Stimulated activated CD4-positive, alpha-beta T cell treated with anti-CD3 and anti-CD28 coated beads, Interleukin-1b, Interleukin-23, amount 100 ng/mL, for 1 hour (primary cell): ENCODE data around the gene GABARAP.
A peak's percentile ranks its signal among the peaks of the same experiment; 100 is the strongest.
"Not testable (repeated sequence)": the region's sequence is repeated elsewhere in the genome, so short reads cannot be mapped to it uniquely, and the experiment has no call there.

Source experiments
- DNase-seq, 2 donors: peaks; one replicate each; pipeline ENCODE4 v3.0.0-alpha.2; 2020; ENCODE audit warnings: low read depth in 2 of 2

GABARAP gene

DNA sequence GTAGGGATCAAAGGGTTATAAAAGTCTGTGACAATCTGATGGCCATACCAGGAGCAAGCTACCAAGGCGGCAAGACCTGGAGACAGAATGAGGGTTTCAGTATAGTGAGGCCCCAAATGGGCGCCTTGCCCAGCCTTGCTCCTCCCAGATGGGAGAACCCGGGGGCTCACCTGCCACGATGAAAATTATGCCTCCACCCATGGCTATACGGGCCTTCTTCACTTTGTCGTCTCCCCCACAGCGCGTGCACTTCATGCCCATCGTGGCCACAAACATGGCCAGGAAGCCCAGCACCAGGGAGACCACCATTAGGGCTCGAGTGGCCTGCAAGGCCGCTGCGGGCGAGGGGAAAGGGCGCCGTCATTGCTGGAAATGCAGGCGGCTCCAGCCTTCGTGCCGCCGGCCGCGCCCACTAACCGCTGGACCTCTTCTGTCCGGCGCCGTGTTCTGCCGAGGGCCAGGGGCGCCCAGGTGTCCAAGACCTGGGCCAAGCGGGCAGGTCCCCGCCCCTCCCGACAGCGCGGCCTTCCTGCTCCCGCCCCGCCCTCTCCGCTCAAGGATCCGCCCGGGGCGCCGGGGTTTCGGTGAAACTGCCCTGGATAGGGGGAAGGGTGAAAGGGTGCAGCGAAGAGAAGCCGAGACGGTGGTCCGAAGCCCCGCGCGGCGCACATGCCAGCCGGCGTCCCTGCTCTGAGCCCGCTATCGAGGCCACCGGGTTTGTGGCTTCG lies 18.6 kb upstream of the GABARAP start:
- no peak for DNase-seq

- DNase-seq, result no peak
These were observed 17.9 kb upstream of the GABARAP start for GRCh38 chr17:7260151-7260550.

GRCh38 chr17:7259555-7259889 lies 17.3 kb upstream of the GABARAP start:
- DNase-seq, result no peak

GRCh38 chr17:7258731-7259554 lies 16.7 kb upstream of the GABARAP start:
- DNase-seq, result no peak

DNA sequence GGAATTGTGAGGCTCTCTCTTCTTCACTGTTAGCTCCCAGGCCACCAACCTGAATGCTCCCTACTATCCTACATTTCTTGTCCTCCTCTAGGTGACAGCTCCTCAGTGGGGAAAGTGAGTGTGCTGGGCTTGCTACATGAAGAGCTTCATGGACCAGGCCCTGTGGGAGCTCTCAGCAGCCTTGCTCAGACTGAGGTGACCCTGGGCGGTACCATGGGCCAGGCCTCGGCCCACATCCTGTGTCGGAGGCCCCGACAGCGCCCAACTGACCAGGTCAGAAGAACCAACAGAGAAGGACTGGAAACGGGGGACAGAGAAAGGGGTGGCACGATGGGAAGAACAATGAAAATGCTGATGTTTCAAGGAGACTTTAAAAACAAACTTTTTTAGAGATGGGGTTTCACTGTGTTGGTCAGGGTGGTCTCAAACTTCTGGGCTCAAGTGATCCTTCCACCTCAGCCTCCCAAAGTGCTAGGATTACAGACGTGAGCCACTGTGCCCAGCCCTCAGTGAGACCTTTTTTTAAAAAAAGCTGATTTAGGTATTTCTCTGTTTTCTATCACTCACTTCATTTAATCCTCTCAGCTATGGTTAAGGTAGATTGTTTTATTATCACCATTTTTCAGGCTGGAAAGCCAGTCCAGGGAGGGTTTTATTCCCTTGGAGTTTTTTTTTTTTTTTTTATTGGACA lies 14.7 kb upstream of the GABARAP start:
- no peak for DNase-seq

- DNase-seq, result no peak
These were observed 12.3 kb upstream of the GABARAP start for GRCh38 chr17:7254511-7254910.

DNA sequence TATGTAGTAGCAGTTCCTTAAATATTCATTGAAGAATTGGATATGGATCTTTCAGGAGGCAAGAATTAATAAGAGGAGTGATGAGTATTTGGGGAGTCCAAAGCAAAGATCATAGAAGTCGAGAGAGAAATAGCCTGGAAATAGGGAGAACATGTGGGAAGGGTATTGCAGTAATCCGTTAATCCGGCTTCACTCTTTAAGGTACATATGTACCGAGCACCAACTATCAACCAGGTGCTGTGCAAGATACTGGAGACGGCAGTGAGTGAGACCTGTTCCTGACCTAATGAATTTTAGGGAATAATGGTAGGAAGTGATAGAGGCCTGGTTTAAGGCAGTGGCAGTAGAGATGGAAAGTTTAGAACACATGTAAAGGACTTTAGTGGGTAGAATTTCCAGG lies 10.8 kb upstream of the GABARAP start:
- no peak for DNase-seq

- peak; percentile 59 to 68 for DNase-seq
These were observed 10.2 kb upstream of the GABARAP start, which contains the start of gene ELP5 for GRCh38 chr17:7252176-7253043. TSS of gene ELP5 (plus strand) at chr17:7252215. CDS start at chr17:7252551, 336 bp downstream.

- DNase-seq, result peak; percentile 95 to 99
These were observed 9.5 kb upstream of the GABARAP start, which contains the start of gene CTDNEP1 for GRCh38 chr17:7251661-7252175. TSS of gene CTDNEP1 (minus strand) at chr17:7251734. CDS start at chr17:7251296, 438 bp downstream.

DNA sequence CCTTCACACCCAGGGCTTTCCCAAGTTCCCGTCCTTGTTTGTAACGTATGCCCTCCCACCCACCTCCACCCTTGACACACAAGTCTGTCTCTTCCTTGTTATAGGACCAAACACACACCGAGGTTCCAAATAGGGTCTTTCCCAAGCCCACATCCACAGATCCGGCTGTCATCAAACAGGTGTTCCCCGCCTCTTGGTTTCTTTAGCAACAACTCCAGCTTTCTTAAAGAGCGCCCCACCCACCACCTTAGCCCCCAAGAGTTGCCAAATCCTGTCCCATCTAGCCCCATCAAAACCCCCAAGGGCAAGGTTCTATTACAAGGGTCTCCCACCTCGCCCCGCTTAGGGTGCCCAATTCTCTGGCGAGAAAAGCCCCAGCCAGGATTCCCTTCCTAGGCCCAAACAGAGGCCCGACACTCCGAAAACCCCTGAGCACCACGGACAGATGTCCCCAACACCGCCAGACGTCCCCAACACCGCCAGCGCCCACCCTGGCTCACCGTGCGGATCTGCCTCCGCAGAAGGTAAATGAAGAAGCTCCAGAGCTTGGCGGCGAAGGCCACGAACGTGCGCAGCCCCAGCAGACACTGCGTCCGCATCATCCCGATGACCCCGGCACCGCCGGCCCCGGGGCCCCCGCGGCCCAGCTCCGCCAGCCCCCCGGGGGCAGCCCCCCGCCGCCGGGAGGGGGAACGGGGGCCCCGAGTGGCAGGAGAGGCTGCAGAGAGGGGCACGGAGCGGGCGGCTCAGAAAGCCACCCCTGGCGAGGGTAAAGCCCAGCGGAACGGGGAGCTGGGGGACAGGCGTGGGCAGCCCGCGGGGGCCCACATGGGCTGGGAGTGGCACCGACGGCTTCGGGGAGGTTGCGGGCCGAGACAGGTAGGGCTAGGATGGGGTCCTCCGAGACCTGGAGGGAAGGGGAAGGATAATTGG lies 8.7 kb upstream of the GABARAP start:
- DNase-seq, result no peak

GRCh38 chr17:7249830-7250229 lies 7.6 kb upstream of the GABARAP start:
- DNase-seq, result no peak

- no peak for DNase-seq
These were observed 7.0 kb upstream of the GABARAP start for GRCh38 chr17:7249214-7249613.

DNA sequence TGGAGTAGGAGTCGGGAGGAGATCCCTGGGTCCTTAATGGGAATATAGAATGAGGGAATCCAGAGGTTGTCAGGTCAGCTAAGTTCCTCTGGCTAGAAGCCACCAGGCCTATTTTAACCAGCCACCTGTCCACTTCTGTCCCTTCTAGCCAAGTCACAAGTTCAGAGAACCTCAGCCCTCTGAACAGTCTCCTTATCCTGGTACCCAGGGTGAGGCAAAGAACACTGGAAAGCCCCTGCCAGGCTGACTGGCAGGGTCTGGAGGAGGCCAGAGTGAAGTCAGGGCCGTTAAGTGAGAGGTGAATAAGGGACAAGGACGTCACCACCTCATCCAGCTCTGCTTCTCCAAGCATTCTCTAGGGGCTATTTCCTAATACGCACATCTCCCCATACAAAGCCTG lies 6.5 kb upstream of the GABARAP start:
- DNase-seq, result no peak

DNA sequence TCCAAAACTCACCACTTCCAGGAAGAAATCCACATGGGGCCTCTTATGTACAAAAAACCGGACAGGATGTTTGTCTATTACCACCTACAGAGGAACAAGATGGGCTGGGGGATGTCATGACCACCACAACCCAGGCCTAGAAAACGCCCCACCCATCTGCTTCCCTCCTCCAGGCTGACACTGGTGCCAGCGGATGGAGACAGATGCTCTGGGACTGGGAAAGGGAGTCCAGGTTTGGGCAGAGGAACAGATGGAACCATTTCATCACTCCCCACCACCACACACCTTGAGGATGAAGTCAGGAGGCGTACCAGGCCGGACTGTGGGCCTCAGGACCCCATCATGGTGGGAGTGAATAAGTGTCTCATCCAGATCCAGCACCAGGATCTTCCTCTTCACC lies 4.5 kb upstream of the GABARAP start:
- no peak for DNase-seq

- DNase-seq, result not testable (repeated sequence)
These were observed 1.6 kb upstream of the GABARAP start for GRCh38 chr17:7243838-7244237.

DNA sequence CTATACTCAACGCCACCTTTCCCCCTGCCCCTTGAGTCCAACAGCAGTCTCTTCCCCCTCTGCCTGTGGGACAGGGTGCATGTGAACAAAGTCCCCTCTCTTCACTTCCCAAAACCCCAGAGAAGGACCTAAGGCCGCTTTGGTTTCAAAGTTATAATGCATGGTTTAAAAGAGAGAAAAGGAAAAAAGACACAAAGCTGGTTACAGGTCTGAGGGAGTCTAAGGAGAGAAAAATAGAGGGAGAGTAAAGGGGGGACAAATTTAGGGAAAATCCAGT lies 1.1 kb upstream of the GABARAP start:
- no peak for DNase-seq

DNA sequence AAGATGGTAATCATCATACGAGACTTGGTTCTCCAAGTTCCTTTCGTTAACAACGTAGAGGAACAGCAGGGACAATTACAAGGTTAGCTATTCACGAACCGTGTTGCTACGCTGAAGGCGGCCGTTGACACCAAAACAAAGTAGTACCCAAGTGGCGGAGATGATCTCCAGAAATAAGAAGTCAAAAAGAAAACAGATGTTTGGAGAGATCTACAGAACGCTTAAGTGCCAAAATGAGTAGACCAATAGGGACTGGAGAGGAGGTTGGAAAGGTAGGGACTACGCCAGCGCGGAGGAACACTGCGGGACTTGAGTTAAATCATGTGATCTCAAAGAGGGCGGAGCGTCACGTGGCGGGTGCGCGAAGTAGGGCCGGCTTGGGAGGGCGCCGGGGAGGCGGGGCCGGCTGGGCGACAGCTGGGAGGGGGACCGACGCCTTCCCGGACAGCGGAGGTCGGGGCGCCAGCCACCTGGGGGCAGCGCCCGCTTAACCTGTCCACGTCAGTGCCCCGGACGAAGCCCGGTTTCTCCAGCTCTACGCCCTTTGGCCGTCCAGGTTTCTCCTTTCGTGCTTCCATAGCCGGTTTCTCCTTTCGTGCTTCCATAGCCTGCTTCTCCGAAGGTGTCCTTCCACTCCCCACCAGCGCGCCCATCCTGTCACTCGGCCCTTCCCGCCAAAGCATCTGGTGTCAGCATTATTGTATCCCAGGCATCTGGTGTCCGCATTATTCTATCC lies 636 bp upstream of the GABARAP start:
- peak; percentile 81 to 84 for DNase-seq

DNA sequence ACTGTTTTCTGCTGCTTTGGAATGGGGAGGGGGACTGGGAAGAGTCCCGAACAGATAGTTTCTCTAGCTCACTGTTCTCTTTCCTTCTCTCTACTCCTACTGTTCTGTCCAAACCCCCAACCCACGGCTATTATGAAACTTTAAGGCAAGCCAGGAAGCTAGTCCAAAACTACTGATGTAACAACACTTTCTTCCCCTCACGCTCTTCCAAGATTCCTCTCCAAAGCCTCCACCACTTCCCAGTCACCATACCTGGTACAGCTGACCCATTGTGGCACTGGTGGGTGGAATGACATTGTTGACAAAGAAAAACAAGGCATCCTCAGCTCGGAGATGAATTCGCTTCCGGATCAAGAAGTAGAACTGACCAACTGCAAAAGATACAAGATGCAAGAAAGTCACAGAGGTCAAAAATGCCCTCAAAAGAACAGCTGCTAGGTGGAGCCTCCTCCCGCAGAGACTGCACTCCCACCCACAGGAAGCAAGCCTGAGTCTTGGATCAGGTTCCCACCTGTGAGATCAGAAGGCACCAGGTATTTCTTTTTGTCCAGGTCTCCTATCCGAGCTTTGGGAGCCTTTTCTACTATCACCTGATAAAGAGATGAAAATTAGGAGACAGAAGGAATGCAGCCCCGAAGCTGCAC lies 1.0 kb downstream of the GABARAP start:
- DNase-seq, result no peak

DNA sequence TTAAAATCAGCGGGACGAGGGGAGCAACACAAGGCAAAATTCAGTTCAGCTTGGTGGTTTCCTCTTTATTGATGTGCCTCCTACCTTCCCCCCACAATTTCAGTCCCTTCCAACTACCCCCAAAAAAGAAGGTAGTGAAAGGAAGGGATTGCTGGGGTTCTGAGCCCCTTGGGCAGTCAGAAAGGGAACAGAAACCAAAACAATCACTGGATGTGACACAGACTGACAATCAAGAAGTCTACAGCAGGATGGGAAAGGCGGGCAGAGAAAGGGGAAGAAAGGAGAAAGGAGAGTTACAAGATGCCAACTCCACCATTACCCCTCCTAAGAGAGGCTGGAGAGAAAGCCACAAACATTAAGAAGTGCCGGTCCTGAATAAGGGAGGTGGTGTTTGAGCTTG lies 1.9 kb downstream of the GABARAP start:
- no peak for DNase-seq
